ENCODE measurements around the gene PRR14L. TPM values are rescaled to one million over a fixed set of nuclear protein-coding genes. Genes with fewer than 3 reads are reported as not detected.

The PRR14L gene
- total RNA-seq, 1 donor from 2014 or later = 14.3 TPM

DNA sequence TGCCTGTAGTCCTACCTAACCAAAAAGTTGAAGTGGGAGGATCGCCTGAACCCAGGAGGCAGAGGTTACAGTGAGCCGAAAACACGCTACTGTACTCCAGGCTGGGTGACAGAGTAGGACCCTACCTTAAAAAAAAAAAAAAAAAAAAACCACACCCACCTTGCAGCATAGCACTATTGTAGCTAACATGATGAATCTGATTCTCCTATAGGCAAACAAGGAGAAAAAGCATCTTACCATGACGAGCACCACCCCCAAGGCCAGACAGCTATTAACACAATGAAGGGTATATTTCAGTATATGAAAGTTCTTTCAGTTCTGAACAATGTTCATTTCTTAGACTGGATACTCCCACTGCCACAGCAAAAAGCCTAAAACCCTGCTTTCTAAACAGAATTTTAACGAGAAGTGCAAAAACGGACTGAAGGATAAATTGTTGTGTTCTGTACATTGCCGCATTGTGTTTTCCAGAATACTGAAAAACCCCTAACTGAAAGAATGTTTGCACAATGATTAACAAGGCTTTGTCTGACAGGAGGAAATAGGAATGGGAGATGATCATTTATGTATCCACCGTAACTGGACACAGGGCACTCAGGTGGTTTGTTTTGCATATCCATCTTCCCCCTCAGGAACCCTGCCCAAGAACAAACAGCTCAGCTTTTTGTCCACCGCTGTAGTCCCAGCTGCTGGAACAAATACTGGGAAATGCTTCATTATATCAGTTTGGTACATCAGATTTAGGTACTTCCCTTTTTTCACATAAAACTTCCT lies 96.8 kb downstream of the PRR14L start:
- Histone ChIP-seq H3K4me1 (peaks cover 9% of the 10 kb centered on the region), H3K27me3 (ENCODE audit: low read depth) (no peaks in the 10 kb centered on the region), H3K36me3 (peaks cover 12% of the 10 kb centered on the region), H3K9me3 (replicated peaks) (no peaks in the 10 kb centered on the region), H3K27ac (replicated peaks) (no peak overlapping the region), H3K4me3 (no peak overlapping the region)
- TF ChIP-seq, protein P1, sequence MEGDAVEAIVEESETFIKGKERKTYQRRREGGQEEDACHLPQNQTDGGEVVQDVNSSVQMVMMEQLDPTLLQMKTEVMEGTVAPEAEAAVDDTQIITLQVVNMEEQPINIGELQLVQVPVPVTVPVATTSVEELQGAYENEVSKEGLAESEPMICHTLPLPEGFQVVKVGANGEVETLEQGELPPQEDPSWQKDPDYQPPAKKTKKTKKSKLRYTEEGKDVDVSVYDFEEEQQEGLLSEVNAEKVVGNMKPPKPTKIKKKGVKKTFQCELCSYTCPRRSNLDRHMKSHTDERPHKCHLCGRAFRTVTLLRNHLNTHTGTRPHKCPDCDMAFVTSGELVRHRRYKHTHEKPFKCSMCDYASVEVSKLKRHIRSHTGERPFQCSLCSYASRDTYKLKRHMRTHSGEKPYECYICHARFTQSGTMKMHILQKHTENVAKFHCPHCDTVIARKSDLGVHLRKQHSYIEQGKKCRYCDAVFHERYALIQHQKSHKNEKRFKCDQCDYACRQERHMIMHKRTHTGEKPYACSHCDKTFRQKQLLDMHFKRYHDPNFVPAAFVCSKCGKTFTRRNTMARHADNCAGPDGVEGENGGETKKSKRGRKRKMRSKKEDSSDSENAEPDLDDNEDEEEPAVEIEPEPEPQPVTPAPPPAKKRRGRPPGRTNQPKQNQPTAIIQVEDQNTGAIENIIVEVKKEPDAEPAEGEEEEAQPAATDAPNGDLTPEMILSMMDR (IDR thresholded peaks at IDR 0.05; ENCODE audit: borderline replicate concordance) = no peak
- DNase-seq = no peak
- intact Hi-C loops (cut with micrococcal nuclease) = no loop called here

GRCh38 chr22:31652088-31652487 lies 97.8 kb downstream of the PRR14L start:
- intact Hi-C loops (cut with micrococcal nuclease) = no loop called here

DNA sequence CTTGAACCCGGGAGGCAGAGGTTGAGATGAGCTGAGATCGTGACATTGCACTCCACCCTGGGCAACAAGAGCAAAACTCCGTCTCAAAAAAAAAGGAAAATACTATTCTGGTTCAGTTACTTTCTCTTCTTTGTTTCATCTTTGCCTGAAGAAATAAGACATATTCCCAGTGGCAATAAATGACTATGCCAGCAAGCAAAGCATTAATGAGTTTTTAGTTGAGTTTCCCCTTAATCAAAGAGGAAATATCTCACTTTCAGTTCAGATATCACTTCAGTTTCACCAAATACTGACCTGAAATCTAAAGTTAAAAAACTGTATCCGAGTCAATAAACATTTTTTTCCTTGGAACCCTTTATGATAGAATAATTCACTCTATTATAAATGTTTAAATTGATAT lies 98.3 kb downstream of the PRR14L start:
- Histone ChIP-seq H3K27me3 (ENCODE audit: low read depth) (no peaks in the 10 kb centered on the region), H3K4me1 (peaks cover 9% of the 10 kb centered on the region), H3K36me3 (peaks cover 26% of the 10 kb centered on the region), H3K4me3 (no peak overlapping the region), H3K9me3 (replicated peaks) (no peaks in the 10 kb centered on the region), H3K27ac (replicated peaks) (no peak overlapping the region)
- no peak for DNase-seq
- intact Hi-C loops (cut with micrococcal nuclease) = no loop called here
- TF ChIP-seq, protein P1 (IDR thresholded peaks at IDR 0.05; ENCODE audit: borderline replicate concordance) = no peak

More at GRCh38 chr22:31652088-31652487, 97.8 kb downstream of the PRR14L start:
- Histone ChIP-seq H3K4me1 (peaks cover 9% of the 10 kb centered on the region), H3K9me3 (replicated peaks) (no peaks in the 10 kb centered on the region), H3K27ac (replicated peaks) (no peak overlapping the region), H3K27me3 (ENCODE audit: low read depth) (no peaks in the 10 kb centered on the region), H3K36me3 (peaks cover 22% of the 10 kb centered on the region), H3K4me3 (no peak overlapping the region)
- no peak for DNase-seq
- TF ChIP-seq, protein P1 (IDR thresholded peaks at IDR 0.05; ENCODE audit: borderline replicate concordance) = no peak

DNA sequence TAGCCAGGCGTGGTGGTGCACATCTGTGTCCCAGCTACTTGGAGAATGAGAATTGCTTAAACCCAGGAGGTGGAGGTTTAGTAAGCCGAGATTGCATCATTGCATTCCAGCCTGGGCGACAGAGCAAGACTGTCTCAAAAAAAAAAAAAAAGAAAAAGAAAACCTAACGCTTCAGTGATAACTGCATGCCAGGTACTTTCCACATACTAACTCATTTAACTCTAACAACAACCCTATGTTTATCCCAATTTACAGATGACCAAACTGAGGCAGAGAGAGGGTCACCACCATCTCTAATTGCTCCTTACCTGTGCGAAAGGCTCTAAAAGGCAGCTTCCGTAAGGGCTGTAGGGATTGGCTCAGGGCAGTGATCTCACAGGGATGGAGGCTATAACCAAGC lies 99.5 kb downstream of the PRR14L start:
- no peak for DNase-seq
- H3K27ac ChIP-seq (replicated peaks) = no peak overlapping the region
- intact Hi-C loops (cut with micrococcal nuclease) = no loop called here

DNA sequence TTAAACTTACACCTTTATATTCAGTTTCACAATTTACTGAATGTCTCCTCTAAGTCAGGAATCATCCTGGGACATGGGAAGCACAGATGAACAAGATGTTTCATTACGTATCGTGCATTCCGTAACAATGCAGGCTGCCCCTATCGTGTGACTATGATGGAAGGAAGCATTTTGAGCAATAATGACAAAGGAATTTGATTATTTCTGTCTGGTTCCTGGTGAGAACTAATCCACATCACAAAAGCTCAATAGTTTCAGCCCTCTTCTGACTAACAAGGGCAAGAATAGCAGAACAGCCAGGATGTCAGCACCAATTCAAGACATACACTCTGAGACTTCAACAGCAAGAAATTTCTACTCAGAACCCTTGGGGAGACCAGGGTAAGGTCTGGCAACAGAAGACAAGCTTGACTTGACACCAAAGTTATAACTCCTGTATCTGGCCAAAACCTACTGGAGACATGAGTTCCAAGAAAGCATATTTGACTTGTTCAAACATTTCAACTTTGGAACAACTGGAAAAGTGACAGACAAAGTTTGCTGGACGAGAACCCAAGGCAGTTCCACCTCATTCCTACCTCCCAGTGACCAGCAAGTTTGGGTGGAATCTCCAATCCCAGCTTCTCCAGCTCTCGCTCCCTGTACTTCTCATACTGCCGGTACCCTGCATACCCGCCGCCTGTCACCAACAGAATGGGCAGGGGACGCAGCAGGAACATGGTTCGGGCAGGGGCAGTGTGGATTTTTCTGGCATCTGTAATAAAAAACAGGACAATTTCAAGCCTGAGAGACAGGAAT lies 102.2 kb downstream of the PRR14L start:
- Histone ChIP-seq H3K27ac (replicated peaks) (no peak overlapping the region), H3K36me3 (peaks cover 40% of the 10 kb centered on the region), H3K27me3 (ENCODE audit: low read depth) (no peaks in the 10 kb centered on the region), H3K4me1 (peaks cover 9% of the 10 kb centered on the region), H3K4me3 (no peak overlapping the region), H3K9me3 (replicated peaks) (no peaks in the 10 kb centered on the region)
- intact Hi-C loops (cut with micrococcal nuclease) = no loop called here
- TF ChIP-seq, protein P1 (IDR thresholded peaks at IDR 0.05; ENCODE audit: borderline replicate concordance) = no peak
- no peak for DNase-seq

More for the DNA sequence above, 99.5 kb downstream of the PRR14L start:
- Histone ChIP-seq H3K36me3 (peaks cover 30% of the 10 kb centered on the region), H3K4me1 (peaks cover 9% of the 10 kb centered on the region), H3K9me3 (replicated peaks) (no peaks in the 10 kb centered on the region), H3K27me3 (ENCODE audit: low read depth) (no peaks in the 10 kb centered on the region), H3K4me3 (no peak overlapping the region)
- TF ChIP-seq, protein P1 (IDR thresholded peaks at IDR 0.05; ENCODE audit: borderline replicate concordance) = no peak

Measured in left ventricle myocardium inferior (tissue), 1 donor.